ENCODE measurements around the gene TPPP.
"Not testable (repeated sequence)": the region's sequence is repeated elsewhere in the genome, so short reads cannot be mapped to it uniquely, and the experiment has no call there.

Gene TPPP

GRCh38 chr5:681317-682191, 11.6 kb downstream of the TPPP start:
- not testable (repeated sequence) for H3K36me3 ChIP-seq (ENCODE audit: control insufficient read depth, low read depth, low read length); H3K9me3 ChIP-seq (ENCODE audit: control insufficient read depth, low read depth, low read length); H3K4me3 ChIP-seq (ENCODE audit: low read length); H3K27me3 ChIP-seq (ENCODE audit: control insufficient read depth, insufficient read depth, low read length); H3K9ac ChIP-seq (ENCODE audit: low read length); H3K27ac ChIP-seq (ENCODE audit: low read length); H3K4me1 ChIP-seq (ENCODE audit: control insufficient read depth, low read depth, low read length)

GRCh38 chr5:680836-681235, 12.3 kb downstream of the TPPP start:
- not testable (repeated sequence) for H3K9ac ChIP-seq (ENCODE audit: low read length); H3K27ac ChIP-seq (ENCODE audit: low read length); H3K36me3 ChIP-seq (ENCODE audit: control insufficient read depth, low read depth, low read length); H3K4me3 ChIP-seq (ENCODE audit: low read length); H3K27me3 ChIP-seq (ENCODE audit: control insufficient read depth, insufficient read depth, low read length); H3K4me1 ChIP-seq (ENCODE audit: control insufficient read depth, low read depth, low read length); H3K9me3 ChIP-seq (ENCODE audit: control insufficient read depth, low read depth, low read length)

GRCh38 chr5:680118-680795, 12.9 kb downstream of the TPPP start:
- H3K9ac ChIP-seq (ENCODE audit: low read length); H3K4me3 ChIP-seq (ENCODE audit: low read length); H3K9me3 ChIP-seq (ENCODE audit: control insufficient read depth, low read depth, low read length); H3K27me3 ChIP-seq (ENCODE audit: control insufficient read depth, insufficient read depth, low read length); H3K36me3 ChIP-seq (ENCODE audit: control insufficient read depth, low read depth, low read length); H3K27ac ChIP-seq (ENCODE audit: low read length); H3K4me1 ChIP-seq (ENCODE audit: control insufficient read depth, low read depth, low read length): not testable (repeated sequence)

GRCh38 chr5:679166-679895, 13.8 kb downstream of the TPPP start:
- H3K9ac ChIP-seq (ENCODE audit: low read length); H3K36me3 ChIP-seq (ENCODE audit: control insufficient read depth, low read depth, low read length); H3K4me1 ChIP-seq (ENCODE audit: control insufficient read depth, low read depth, low read length); H3K27ac ChIP-seq (ENCODE audit: low read length); H3K4me3 ChIP-seq (ENCODE audit: low read length); H3K9me3 ChIP-seq (ENCODE audit: control insufficient read depth, low read depth, low read length): not testable (repeated sequence)
- peaks cover 13% of the 10 kb centered on the region for H3K27me3 ChIP-seq (ENCODE audit: control insufficient read depth, insufficient read depth, low read length)

GRCh38 chr5:678521-678920, 14.6 kb downstream of the TPPP start:
- not testable (repeated sequence) for H3K27ac ChIP-seq (ENCODE audit: low read length); H3K9ac ChIP-seq (ENCODE audit: low read length); H3K4me3 ChIP-seq (ENCODE audit: low read length); H3K9me3 ChIP-seq (ENCODE audit: control insufficient read depth, low read depth, low read length); H3K4me1 ChIP-seq (ENCODE audit: control insufficient read depth, low read depth, low read length); H3K36me3 ChIP-seq (ENCODE audit: control insufficient read depth, low read depth, low read length)
- H3K27me3 ChIP-seq (ENCODE audit: control insufficient read depth, insufficient read depth, low read length) = peaks cover 21% of the 10 kb centered on the region

- Histone ChIP-seq H3K36me3 (ENCODE audit: control insufficient read depth, low read depth, low read length) (no peaks in the 10 kb centered on the region), H3K9me3 (ENCODE audit: control insufficient read depth, low read depth, low read length) (no peaks in the 10 kb centered on the region), H3K4me3 (ENCODE audit: low read length) (no peak overlapping the region), H3K27ac (ENCODE audit: low read length) (no peak overlapping the region), H3K9ac (ENCODE audit: low read length) (no peak overlapping the region), H3K27me3 (ENCODE audit: control insufficient read depth, insufficient read depth, low read length) (peaks cover 31% of the 10 kb centered on the region), H3K4me1 (ENCODE audit: control insufficient read depth, low read depth, low read length) (peaks cover 5% of the 10 kb centered on the region)
Observed at GRCh38 chr5:677131-678101, 15.7 kb downstream of the TPPP start.

- Histone ChIP-seq H3K4me1 (ENCODE audit: control insufficient read depth, low read depth, low read length) (peaks cover 5% of the 10 kb centered on the region), H3K9me3 (ENCODE audit: control insufficient read depth, low read depth, low read length) (no peaks in the 10 kb centered on the region), H3K27me3 (ENCODE audit: control insufficient read depth, insufficient read depth, low read length) (peaks cover 38% of the 10 kb centered on the region), H3K9ac (ENCODE audit: low read length) (no peak overlapping the region), H3K27ac (ENCODE audit: low read length) (no peak overlapping the region), H3K4me3 (ENCODE audit: low read length) (no peak overlapping the region), H3K36me3 (ENCODE audit: control insufficient read depth, low read depth, low read length) (no peaks in the 10 kb centered on the region)
Observed at GRCh38 chr5:676699-677076, 16.5 kb downstream of the TPPP start.

- H3K4me3 ChIP-seq (ENCODE audit: low read length) = no peak overlapping the region
- H3K27ac ChIP-seq (ENCODE audit: low read length) = no peak overlapping the region
- no peaks in the 10 kb centered on the region for H3K36me3 ChIP-seq (ENCODE audit: control insufficient read depth, low read depth, low read length)
- no peaks in the 10 kb centered on the region for H3K9me3 ChIP-seq (ENCODE audit: control insufficient read depth, low read depth, low read length)
- H3K9ac ChIP-seq (ENCODE audit: low read length) = no peak overlapping the region
- H3K4me1 ChIP-seq (ENCODE audit: control insufficient read depth, low read depth, low read length) = peaks cover 5% of the 10 kb centered on the region
- H3K27me3 ChIP-seq (ENCODE audit: control insufficient read depth, insufficient read depth, low read length) = peaks cover 39% of the 10 kb centered on the region
Observed at GRCh38 chr5:675871-676698, 17.1 kb downstream of the TPPP start.

GRCh38 chr5:675111-675870, 17.9 kb downstream of the TPPP start:
- H3K27ac ChIP-seq (ENCODE audit: low read length) = no peak overlapping the region
- H3K4me3 ChIP-seq (ENCODE audit: low read length) = no peak overlapping the region
- no peak overlapping the region for H3K9ac ChIP-seq (ENCODE audit: low read length)
- peaks cover 5% of the 10 kb centered on the region for H3K4me1 ChIP-seq (ENCODE audit: control insufficient read depth, low read depth, low read length)
- no peaks in the 10 kb centered on the region for H3K9me3 ChIP-seq (ENCODE audit: control insufficient read depth, low read depth, low read length)
- H3K36me3 ChIP-seq (ENCODE audit: control insufficient read depth, low read depth, low read length) = no peaks in the 10 kb centered on the region
- H3K27me3 ChIP-seq (ENCODE audit: control insufficient read depth, insufficient read depth, low read length) = peaks cover 39% of the 10 kb centered on the region

GRCh38 chr5:674630-675011, 18.5 kb downstream of the TPPP start:
- H3K27ac ChIP-seq (ENCODE audit: low read length) = no peak overlapping the region
- H3K9me3 ChIP-seq (ENCODE audit: control insufficient read depth, low read depth, low read length) = no peaks in the 10 kb centered on the region
- peaks cover 39% of the 10 kb centered on the region for H3K27me3 ChIP-seq (ENCODE audit: control insufficient read depth, insufficient read depth, low read length)
- no peaks in the 10 kb centered on the region for H3K36me3 ChIP-seq (ENCODE audit: control insufficient read depth, low read depth, low read length)
- no peak overlapping the region for H3K9ac ChIP-seq (ENCODE audit: low read length)
- no peak overlapping the region for H3K4me3 ChIP-seq (ENCODE audit: low read length)
- H3K4me1 ChIP-seq (ENCODE audit: control insufficient read depth, low read depth, low read length) = peaks cover 5% of the 10 kb centered on the region
